Measurements from ENCODE around the gene ERV3-1.
"Not testable (repeated sequence)": the region's sequence is repeated elsewhere in the genome, so short reads cannot be mapped to it uniquely, and the experiment has no call there.

ERV3-1 gene

GRCh38 chr7:64959072-64959747 is 47.3 kb downstream of the ERV3-1 start:
- no peaks in the 10 kb centered on the region for H3K36me3 ChIP-seq (ENCODE audit: control insufficient read depth in 2 of 2, insufficient read depth in 1 of 2, low read length in 2 of 2)
- POLR2A ChIA-PET = interaction anchor here (1.5 kb wide), 1 partner anchor 47 kb away, joined by 5 read pairs; the partner anchor contains the start of gene ERV3-1
- CTCF ChIA-PET = no interaction called here
- TF ChIP-seq ZNF416 (tag by site-specific recombination; IDR thresholded peaks at IDR 0.05) = no peak
- TF ChIP-seq, protein P1, sequence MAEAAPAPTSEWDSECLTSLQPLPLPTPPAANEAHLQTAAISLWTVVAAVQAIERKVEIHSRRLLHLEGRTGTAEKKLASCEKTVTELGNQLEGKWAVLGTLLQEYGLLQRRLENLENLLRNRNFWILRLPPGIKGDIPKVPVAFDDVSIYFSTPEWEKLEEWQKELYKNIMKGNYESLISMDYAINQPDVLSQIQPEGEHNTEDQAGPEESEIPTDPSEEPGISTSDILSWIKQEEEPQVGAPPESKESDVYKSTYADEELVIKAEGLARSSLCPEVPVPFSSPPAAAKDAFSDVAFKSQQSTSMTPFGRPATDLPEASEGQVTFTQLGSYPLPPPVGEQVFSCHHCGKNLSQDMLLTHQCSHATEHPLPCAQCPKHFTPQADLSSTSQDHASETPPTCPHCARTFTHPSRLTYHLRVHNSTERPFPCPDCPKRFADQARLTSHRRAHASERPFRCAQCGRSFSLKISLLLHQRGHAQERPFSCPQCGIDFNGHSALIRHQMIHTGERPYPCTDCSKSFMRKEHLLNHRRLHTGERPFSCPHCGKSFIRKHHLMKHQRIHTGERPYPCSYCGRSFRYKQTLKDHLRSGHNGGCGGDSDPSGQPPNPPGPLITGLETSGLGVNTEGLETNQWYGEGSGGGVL (tag by site-specific recombination; IDR thresholded peaks at IDR 0.05) = no peak
- no peaks in the 10 kb centered on the region for H3K9me3 ChIP-seq (ENCODE audit: control insufficient read depth, insufficient read depth, low read depth, low read length)
- H3K4me3 ChIP-seq (ENCODE audit: low read depth, low read length) = no peak overlapping the region
- no peaks in the 10 kb centered on the region for H3K4me1 ChIP-seq (ENCODE audit: control insufficient read depth, insufficient read depth, low read length)
- no peak overlapping the region for H3K27ac ChIP-seq (ENCODE audit: extremely low read depth, low read depth, low read length)

- CTCF ChIA-PET = interaction anchor here (0.6 to 2.5 kb wide), 13 partner anchors 9 to 487 kb away, joined by 3 to 19 read pairs (median 4); partner anchors contain the start of gene ERV3-1
Measured at GRCh38 chr7:64951250-64951848, 55.1 kb downstream of the ERV3-1 start.

GRCh38 chr7:64950673-64951072 is 55.8 kb downstream of the ERV3-1 start:
- H3K9me3 ChIP-seq (ENCODE audit: control insufficient read depth, insufficient read depth, low read depth, low read length); POLR2A ChIA-PET: not testable (repeated sequence)
- CTCF ChIA-PET = interaction anchor here (0.7 to 2.5 kb wide), 11 partner anchors 9 to 1063 kb away, joined by 3 to 19 read pairs (median 4); partner anchors contain the start of gene ERV3-1

More at GRCh38 chr7:64951250-64951848, 55.1 kb downstream of the ERV3-1 start:
- Histone ChIP-seq H3K4me3 (ENCODE audit: low read depth, low read length) (no peak overlapping the region), H3K9me3 (ENCODE audit: control insufficient read depth, insufficient read depth, low read depth, low read length) (no peaks in the 10 kb centered on the region), H3K4me1 (ENCODE audit: control insufficient read depth, insufficient read depth, low read length) (no peaks in the 10 kb centered on the region), H3K36me3 (ENCODE audit: control insufficient read depth in 2 of 2, insufficient read depth in 1 of 2, low read length in 2 of 2) (no peaks in the 10 kb centered on the region), H3K27ac (ENCODE audit: extremely low read depth, low read depth, low read length) (no peak overlapping the region)
- peak; percentile 69 for TF ChIP-seq ZNF654 (tag by site-specific recombination; IDR thresholded peaks at IDR 0.05; ENCODE audit: low read depth)
- TF ChIP-seq ZNF473 (tag by site-specific recombination; IDR thresholded peaks at IDR 0.05) = no peak
- peak; percentile 63; the same call in 1 of the 2 replicates for TF ChIP-seq PRDM1 (tag by site-specific recombination; IDR thresholded peaks at IDR 0.05)
- POLR2A ChIA-PET = no interaction called here

GRCh38 chr7:64948774-64949173 is 57.7 kb downstream of the ERV3-1 start:
- H3K4me1 ChIP-seq (ENCODE audit: control insufficient read depth, insufficient read depth, low read length); POLR2A ChIA-PET; H3K36me3 ChIP-seq (ENCODE audit: control insufficient read depth in 2 of 2, insufficient read depth in 1 of 2, low read length in 2 of 2); H3K4me3 ChIP-seq (ENCODE audit: low read depth, low read length); H3K9me3 ChIP-seq (ENCODE audit: control insufficient read depth, insufficient read depth, low read depth, low read length); H3K27ac ChIP-seq (ENCODE audit: extremely low read depth, low read depth, low read length): not testable (repeated sequence)
- CTCF ChIA-PET = interaction anchor here (0.8 to 1.3 kb wide), 2 partner anchors 13 to 360 kb away, joined by 3 to 4 read pairs; no protein-coding TSS in a partner anchor

More at GRCh38 chr7:64950673-64951072, 55.8 kb downstream of the ERV3-1 start:
- H3K4me3 ChIP-seq (ENCODE audit: low read depth, low read length); H3K36me3 ChIP-seq (ENCODE audit: control insufficient read depth in 2 of 2, insufficient read depth in 1 of 2, low read length in 2 of 2); H3K4me1 ChIP-seq (ENCODE audit: control insufficient read depth, insufficient read depth, low read length); H3K27ac ChIP-seq (ENCODE audit: extremely low read depth, low read depth, low read length): not testable (repeated sequence)

GRCh38 chr7:64947252-64948000 is 59.1 kb downstream of the ERV3-1 start:
- Histone ChIP-seq H3K36me3 (ENCODE audit: control insufficient read depth in 2 of 2, insufficient read depth in 1 of 2, low read length in 2 of 2) (no peaks in the 10 kb centered on the region), H3K9me3 (ENCODE audit: control insufficient read depth, insufficient read depth, low read depth, low read length) (no peaks in the 10 kb centered on the region), H3K27ac (ENCODE audit: extremely low read depth, low read depth, low read length) (no peak overlapping the region; the same call in 1 of the 2 replicates), H3K4me3 (ENCODE audit: low read depth, low read length) (peak overlapping the region; percentile 40), H3K4me1 (ENCODE audit: control insufficient read depth, insufficient read depth, low read length) (no peaks in the 10 kb centered on the region)
- ChIA-PET CTCF (interaction anchor here (0.7 kb wide), 1 partner anchor 906 kb away, joined by 3 read pairs; no protein-coding TSS in a partner anchor), POLR2A (no interaction called here)
- TF ChIP-seq ZNF155 (tag by site-specific recombination; IDR thresholded peaks at IDR 0.05) (no peak), ZNF2 (tag by site-specific recombination; IDR thresholded peaks at IDR 0.05) (no peak)
- TF ChIP-seq, protein P2, sequence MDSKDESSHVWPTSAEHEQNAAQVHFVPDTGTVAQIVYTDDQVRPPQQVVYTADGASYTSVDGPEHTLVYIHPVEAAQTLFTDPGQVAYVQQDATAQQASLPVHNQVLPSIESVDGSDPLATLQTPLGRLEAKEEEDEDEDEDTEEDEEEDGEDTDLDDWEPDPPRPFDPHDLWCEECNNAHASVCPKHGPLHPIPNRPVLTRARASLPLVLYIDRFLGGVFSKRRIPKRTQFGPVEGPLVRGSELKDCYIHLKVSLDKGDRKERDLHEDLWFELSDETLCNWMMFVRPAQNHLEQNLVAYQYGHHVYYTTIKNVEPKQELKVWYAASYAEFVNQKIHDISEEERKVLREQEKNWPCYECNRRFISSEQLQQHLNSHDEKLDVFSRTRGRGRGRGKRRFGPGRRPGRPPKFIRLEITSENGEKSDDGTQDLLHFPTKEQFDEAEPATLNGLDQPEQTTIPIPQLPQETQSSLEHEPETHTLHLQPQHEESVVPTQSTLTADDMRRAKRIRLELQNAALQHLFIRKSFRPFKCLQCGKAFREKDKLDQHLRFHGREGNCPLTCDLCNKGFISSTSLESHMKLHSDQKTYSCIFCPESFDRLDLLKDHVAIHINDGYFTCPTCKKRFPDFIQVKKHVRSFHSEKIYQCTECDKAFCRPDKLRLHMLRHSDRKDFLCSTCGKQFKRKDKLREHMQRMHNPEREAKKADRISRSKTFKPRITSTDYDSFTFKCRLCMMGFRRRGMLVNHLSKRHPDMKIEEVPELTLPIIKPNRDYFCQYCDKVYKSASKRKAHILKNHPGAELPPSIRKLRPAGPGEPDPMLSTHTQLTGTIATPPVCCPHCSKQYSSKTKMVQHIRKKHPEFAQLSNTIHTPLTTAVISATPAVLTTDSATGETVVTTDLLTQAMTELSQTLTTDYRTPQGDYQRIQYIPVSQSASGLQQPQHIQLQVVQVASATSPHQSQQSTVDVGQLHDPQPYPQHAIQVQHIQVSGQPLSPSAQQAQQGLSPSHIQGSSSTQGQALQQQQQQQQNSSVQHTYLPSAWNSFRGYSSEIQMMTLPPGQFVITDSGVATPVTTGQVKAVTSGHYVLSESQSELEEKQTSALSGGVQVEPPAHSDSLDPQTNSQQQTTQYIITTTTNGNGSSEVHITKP (tag by site-specific recombination; IDR thresholded peaks at IDR 0.05) = peak; percentile 66
- TF ChIP-seq, protein P3, sequence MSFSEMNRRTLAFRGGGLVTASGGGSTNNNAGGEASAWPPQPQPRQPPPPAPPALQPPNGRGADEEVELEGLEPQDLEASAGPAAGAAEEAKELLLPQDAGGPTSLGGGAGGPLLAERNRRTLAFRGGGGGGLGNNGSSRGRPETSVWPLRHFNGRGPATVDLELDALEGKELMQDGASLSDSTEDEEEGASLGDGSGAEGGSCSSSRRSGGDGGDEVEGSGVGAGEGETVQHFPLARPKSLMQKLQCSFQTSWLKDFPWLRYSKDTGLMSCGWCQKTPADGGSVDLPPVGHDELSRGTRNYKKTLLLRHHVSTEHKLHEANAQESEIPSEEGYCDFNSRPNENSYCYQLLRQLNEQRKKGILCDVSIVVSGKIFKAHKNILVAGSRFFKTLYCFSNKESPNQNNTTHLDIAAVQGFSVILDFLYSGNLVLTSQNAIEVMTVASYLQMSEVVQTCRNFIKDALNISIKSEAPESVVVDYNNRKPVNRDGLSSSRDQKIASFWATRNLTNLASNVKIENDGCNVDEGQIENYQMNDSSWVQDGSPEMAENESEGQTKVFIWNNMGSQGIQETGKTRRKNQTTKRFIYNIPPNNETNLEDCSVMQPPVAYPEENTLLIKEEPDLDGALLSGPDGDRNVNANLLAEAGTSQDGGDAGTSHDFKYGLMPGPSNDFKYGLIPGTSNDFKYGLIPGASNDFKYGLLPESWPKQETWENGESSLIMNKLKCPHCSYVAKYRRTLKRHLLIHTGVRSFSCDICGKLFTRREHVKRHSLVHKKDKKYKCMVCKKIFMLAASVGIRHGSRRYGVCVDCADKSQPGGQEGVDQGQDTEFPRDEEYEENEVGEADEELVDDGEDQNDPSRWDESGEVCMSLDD (tag by site-specific recombination; IDR thresholded peaks at IDR 0.05) = no peak
- TF ChIP-seq, protein P4, sequence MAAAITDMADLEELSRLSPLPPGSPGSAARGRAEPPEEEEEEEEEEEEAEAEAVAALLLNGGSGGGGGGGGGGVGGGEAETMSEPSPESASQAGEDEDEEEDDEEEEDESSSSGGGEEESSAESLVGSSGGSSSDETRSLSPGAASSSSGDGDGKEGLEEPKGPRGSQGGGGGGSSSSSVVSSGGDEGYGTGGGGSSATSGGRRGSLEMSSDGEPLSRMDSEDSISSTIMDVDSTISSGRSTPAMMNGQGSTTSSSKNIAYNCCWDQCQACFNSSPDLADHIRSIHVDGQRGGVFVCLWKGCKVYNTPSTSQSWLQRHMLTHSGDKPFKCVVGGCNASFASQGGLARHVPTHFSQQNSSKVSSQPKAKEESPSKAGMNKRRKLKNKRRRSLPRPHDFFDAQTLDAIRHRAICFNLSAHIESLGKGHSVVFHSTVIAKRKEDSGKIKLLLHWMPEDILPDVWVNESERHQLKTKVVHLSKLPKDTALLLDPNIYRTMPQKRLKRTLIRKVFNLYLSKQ (tag by site-specific recombination; IDR thresholded peaks at IDR 0.05; ENCODE audit: borderline replicate concordance) = no peak

All from HEK293 (cell line).